ENCODE results near the gene LAMB1. TPM values are rescaled to one million over a fixed set of nuclear protein-coding genes. Genes with fewer than 3 reads are reported as not detected.

LAMB1 gene
- total RNA-seq, 1 donor: 410 TPM

GRCh38 chr7:107939573-107940489 is 63.1 kb downstream of the LAMB1 start:
- peak; percentile 88 for DNase-seq (ENCODE audit: insufficient read length, low spot score, missing footprints)
- H3K4me3 ChIP-seq (ENCODE audit: insufficient read depth, low read length): peak overlapping the region; percentile 27
- H3K36me3 ChIP-seq (ENCODE audit: insufficient read depth, low read length): peaks cover 78% of the 10 kb centered on the region
- peaks cover 5% of the 10 kb centered on the region for H3K79me2 ChIP-seq (ENCODE audit: insufficient read depth, low read length)
- H3K27me3 ChIP-seq (ENCODE audit: insufficient read depth, low read length): no peaks in the 10 kb centered on the region
- no peak for TF ChIP-seq CTCF (IDR thresholded peaks at IDR 0.05; ENCODE audit: extremely low read depth, low read depth, low read length)
- H3K9me3 ChIP-seq (ENCODE audit: low read depth, low read length): no peaks in the 10 kb centered on the region
- no peaks in the 10 kb centered on the region for H4K20me1 ChIP-seq (ENCODE audit: insufficient read depth, low read length)
- peaks cover 56% of the 10 kb centered on the region for H3K4me1 ChIP-seq (ENCODE audit: insufficient read depth, low read length)
- H3K27ac ChIP-seq (ENCODE audit: low read depth, low read length): peak overlapping the region; percentile 98
- no peak overlapping the region for H2AFZ ChIP-seq (ENCODE audit: low read length)
- peak overlapping the region; percentile 55 for H3K4me2 ChIP-seq (ENCODE audit: insufficient read depth, low read length)

- Histone ChIP-seq H3K4me2 (ENCODE audit: insufficient read depth, low read length) (peak overlapping the region; percentile 55), H3K4me1 (ENCODE audit: insufficient read depth, low read length) (peaks cover 65% of the 10 kb centered on the region), H3K36me3 (ENCODE audit: insufficient read depth, low read length) (peaks cover 78% of the 10 kb centered on the region), H3K27ac (ENCODE audit: low read depth, low read length) (peak overlapping the region; percentile 98), H2AFZ (ENCODE audit: low read length) (no peak overlapping the region), H3K9me3 (ENCODE audit: low read depth, low read length) (no peaks in the 10 kb centered on the region), H3K79me2 (ENCODE audit: insufficient read depth, low read length) (peaks cover 9% of the 10 kb centered on the region), H4K20me1 (ENCODE audit: insufficient read depth, low read length) (no peaks in the 10 kb centered on the region), H3K4me3 (ENCODE audit: insufficient read depth, low read length) (no peak overlapping the region), H3K27me3 (ENCODE audit: insufficient read depth, low read length) (no peaks in the 10 kb centered on the region)
- DNase-seq (ENCODE audit: insufficient read length, low spot score, missing footprints): no peak
- no peak for TF ChIP-seq CTCF (IDR thresholded peaks at IDR 0.05; ENCODE audit: extremely low read depth, low read depth, low read length)
Measured at GRCh38 chr7:107938456-107939250, 64.3 kb downstream of the LAMB1 start.

- peaks cover 68% of the 10 kb centered on the region for H3K4me1 ChIP-seq (ENCODE audit: insufficient read depth, low read length)
- DNase-seq (ENCODE audit: insufficient read length, low spot score, missing footprints): no peak
- H4K20me1 ChIP-seq (ENCODE audit: insufficient read depth, low read length): no peaks in the 10 kb centered on the region
- peaks cover 76% of the 10 kb centered on the region for H3K36me3 ChIP-seq (ENCODE audit: insufficient read depth, low read length)
- no peaks in the 10 kb centered on the region for H3K27me3 ChIP-seq (ENCODE audit: insufficient read depth, low read length)
- H3K4me2 ChIP-seq (ENCODE audit: insufficient read depth, low read length): no peak overlapping the region
- H3K79me2 ChIP-seq (ENCODE audit: insufficient read depth, low read length): peaks cover 15% of the 10 kb centered on the region
- H2AFZ ChIP-seq (ENCODE audit: low read length): no peak overlapping the region
- no peak for TF ChIP-seq CTCF (IDR thresholded peaks at IDR 0.05; ENCODE audit: extremely low read depth, low read depth, low read length)
- peak overlapping the region; percentile 98 for H3K27ac ChIP-seq (ENCODE audit: low read depth, low read length)
- no peaks in the 10 kb centered on the region for H3K9me3 ChIP-seq (ENCODE audit: low read depth, low read length)
- H3K4me3 ChIP-seq (ENCODE audit: insufficient read depth, low read length): no peak overlapping the region
Measured at GRCh38 chr7:107937531-107937930, 65.4 kb downstream of the LAMB1 start.

- peaks cover 15% of the 10 kb centered on the region for H3K79me2 ChIP-seq (ENCODE audit: insufficient read depth, low read length)
- H3K27me3 ChIP-seq (ENCODE audit: insufficient read depth, low read length): no peaks in the 10 kb centered on the region
- DNase-seq (ENCODE audit: insufficient read length, low spot score, missing footprints): no peak
- H3K36me3 ChIP-seq (ENCODE audit: insufficient read depth, low read length): peaks cover 80% of the 10 kb centered on the region
- H3K27ac ChIP-seq (ENCODE audit: low read depth, low read length): no peak overlapping the region
- H3K9me3 ChIP-seq (ENCODE audit: low read depth, low read length): no peaks in the 10 kb centered on the region
- H4K20me1 ChIP-seq (ENCODE audit: insufficient read depth, low read length): no peaks in the 10 kb centered on the region
- peaks cover 68% of the 10 kb centered on the region for H3K4me1 ChIP-seq (ENCODE audit: insufficient read depth, low read length)
- TF ChIP-seq CTCF (IDR thresholded peaks at IDR 0.05; ENCODE audit: extremely low read depth, low read depth, low read length): no peak
- H2AFZ ChIP-seq (ENCODE audit: low read length): no peak overlapping the region
- no peak overlapping the region for H3K4me3 ChIP-seq (ENCODE audit: insufficient read depth, low read length)
- no peak overlapping the region for H3K4me2 ChIP-seq (ENCODE audit: insufficient read depth, low read length)
Measured at GRCh38 chr7:107936312-107936711, 66.6 kb downstream of the LAMB1 start.
